ENCODE results near the gene BAZ2B. TPM values are rescaled to one million over a fixed set of nuclear protein-coding genes. Genes with fewer than 3 reads are reported as not detected.

Gene BAZ2B
- total and polyA plus RNA-seq, 9 of the 15 experiments (the other 6 are each of a cell fraction or from before 2014, with no cell fraction given): 7.5 to 38.6 (median 19.8) TPM

DNA sequence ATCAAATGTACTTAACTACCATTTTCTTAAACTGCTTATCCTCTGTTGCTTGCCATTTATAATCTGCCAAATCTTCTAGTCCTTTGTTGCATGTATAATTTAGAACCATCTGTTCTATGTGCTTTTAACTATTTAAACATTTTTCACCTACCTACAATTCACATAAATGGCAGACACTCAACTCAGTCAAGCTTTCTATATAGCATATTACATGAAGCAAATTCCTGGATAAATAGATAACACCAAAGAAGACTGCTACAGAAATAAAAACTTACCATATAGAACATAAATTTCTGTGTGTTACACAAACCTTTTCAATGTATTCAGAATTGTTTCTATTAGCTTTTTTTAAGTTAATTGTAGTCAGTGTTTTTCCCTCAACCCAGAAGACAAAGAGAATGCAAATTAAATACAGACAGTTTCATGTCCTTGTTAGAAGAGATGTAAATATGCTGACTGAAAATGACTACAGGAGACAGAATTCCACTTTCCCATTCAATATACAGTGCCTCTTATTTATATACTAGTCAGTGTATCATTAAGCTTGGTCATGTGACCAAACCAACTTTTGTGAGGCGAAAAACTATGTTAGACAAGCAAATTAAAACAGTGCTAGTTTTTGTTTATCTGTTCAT is 2.6 kb downstream of the BAZ2B start (continued):
- TF ChIP-seq, protein P1, sequence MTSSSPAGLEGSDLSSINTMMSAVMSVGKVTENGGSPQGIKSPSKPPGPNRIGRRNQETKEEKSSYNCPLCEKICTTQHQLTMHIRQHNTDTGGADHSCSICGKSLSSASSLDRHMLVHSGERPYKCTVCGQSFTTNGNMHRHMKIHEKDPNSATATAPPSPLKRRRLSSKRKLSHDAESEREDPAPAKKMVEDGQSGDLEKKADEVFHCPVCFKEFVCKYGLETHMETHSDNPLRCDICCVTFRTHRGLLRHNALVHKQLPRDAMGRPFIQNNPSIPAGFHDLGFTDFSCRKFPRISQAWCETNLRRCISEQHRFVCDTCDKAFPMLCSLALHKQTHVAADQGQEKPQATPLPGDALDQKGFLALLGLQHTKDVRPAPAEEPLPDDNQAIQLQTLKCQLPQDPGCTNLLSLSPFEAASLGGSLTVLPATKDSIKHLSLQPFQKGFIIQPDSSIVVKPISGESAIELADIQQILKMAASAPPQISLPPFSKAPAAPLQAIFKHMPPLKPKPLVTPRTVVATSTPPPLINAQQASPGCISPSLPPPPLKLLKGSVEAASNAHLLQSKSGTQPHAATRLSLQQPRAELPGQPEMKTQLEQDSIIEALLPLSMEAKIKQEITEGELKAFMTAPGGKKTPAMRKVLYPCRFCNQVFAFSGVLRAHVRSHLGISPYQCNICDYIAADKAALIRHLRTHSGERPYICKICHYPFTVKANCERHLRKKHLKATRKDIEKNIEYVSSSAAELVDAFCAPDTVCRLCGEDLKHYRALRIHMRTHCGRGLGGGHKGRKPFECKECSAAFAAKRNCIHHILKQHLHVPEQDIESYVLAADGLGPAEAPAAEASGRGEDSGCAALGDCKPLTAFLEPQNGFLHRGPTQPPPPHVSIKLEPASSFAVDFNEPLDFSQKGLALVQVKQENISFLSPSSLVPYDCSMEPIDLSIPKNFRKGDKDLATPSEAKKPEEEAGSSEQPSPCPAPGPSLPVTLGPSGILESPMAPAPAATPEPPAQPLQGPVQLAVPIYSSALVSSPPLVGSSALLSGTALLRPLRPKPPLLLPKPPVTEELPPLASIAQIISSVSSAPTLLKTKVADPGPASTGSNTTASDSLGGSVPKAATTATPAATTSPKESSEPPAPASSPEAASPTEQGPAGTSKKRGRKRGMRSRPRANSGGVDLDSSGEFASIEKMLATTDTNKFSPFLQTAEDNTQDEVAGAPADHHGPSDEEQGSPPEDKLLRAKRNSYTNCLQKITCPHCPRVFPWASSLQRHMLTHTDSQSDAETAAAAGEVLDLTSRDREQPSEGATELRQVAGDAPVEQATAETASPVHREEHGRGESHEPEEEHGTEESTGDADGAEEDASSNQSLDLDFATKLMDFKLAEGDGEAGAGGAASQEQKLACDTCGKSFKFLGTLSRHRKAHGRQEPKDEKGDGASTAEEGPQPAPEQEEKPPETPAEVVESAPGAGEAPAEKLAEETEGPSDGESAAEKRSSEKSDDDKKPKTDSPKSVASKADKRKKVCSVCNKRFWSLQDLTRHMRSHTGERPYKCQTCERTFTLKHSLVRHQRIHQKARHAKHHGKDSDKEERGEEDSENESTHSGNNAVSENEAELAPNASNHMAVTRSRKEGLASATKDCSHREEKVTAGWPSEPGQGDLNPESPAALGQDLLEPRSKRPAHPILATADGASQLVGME (CRISPR knock-in tag; IDR thresholded peaks at IDR 0.05): no peak
- TF ChIP-seq, protein P2, sequence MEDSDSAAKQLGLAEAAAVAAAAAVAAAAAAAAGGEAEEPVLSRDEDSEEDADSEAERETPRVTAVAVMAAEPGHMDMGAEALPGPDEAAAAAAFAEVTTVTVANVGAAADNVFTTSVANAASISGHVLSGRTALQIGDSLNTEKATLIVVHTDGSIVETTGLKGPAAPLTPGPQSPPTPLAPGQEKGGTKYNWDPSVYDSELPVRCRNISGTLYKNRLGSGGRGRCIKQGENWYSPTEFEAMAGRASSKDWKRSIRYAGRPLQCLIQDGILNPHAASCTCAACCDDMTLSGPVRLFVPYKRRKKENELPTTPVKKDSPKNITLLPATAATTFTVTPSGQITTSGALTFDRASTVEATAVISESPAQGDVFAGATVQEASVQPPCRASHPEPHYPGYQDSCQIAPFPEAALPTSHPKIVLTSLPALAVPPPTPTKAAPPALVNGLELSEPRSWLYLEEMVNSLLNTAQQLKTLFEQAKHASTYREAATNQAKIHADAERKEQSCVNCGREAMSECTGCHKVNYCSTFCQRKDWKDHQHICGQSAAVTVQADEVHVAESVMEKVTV (CRISPR knock-in tag; IDR thresholded peaks at IDR 0.05): 0 out of 2 replicates have a peak, but pooled peaks have one; percentile 25
- TF ChIP-seq, protein P3, sequence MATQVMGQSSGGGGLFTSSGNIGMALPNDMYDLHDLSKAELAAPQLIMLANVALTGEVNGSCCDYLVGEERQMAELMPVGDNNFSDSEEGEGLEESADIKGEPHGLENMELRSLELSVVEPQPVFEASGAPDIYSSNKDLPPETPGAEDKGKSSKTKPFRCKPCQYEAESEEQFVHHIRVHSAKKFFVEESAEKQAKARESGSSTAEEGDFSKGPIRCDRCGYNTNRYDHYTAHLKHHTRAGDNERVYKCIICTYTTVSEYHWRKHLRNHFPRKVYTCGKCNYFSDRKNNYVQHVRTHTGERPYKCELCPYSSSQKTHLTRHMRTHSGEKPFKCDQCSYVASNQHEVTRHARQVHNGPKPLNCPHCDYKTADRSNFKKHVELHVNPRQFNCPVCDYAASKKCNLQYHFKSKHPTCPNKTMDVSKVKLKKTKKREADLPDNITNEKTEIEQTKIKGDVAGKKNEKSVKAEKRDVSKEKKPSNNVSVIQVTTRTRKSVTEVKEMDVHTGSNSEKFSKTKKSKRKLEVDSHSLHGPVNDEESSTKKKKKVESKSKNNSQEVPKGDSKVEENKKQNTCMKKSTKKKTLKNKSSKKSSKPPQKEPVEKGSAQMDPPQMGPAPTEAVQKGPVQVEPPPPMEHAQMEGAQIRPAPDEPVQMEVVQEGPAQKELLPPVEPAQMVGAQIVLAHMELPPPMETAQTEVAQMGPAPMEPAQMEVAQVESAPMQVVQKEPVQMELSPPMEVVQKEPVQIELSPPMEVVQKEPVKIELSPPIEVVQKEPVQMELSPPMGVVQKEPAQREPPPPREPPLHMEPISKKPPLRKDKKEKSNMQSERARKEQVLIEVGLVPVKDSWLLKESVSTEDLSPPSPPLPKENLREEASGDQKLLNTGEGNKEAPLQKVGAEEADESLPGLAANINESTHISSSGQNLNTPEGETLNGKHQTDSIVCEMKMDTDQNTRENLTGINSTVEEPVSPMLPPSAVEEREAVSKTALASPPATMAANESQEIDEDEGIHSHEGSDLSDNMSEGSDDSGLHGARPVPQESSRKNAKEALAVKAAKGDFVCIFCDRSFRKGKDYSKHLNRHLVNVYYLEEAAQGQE (IDR thresholded peaks at IDR 0.05; ENCODE audit: borderline replicate concordance): peak; percentile 46; the same call in 1 of the 2 replicates
- TF ChIP-seq, protein P3 (CRISPR knock-in tag; IDR thresholded peaks at IDR 0.05; ENCODE audit: low read depth): no peak
- TF ChIP-seq TCF7 (IDR thresholded peaks at IDR 0.05; ENCODE audit: borderline replicate concordance) (no peak), RBM39 (optimal IDR thresholded peaks at IDR 0.05; ENCODE audit: low read depth, low read length) (no peak), MCM2 (IDR thresholded peaks at IDR 0.05; ENCODE audit: low read depth) (no peak), PHB (CRISPR knock-in tag; IDR thresholded peaks at IDR 0.05) (no peak), ZNF212 (CRISPR knock-in tag; IDR thresholded peaks at IDR 0.05) (no peak), RHOXF2B (CRISPR knock-in tag; conservative IDR thresholded peaks at IDR 0.05) (no peak), ATF1 (CRISPR knock-in tag; IDR thresholded peaks at IDR 0.05) (no peak), ATF1 (tag; IDR thresholded peaks at IDR 0.05) (no peak), MCM5 (IDR thresholded peaks at IDR 0.05; ENCODE audit: low read depth) (no peak)

Measured in K562 (cell line).